A549 (cell line): ENCODE data around the gene LOC128125822.

Experiments used
- ATAC-seq, 2 experiments: fragments of 200-7000 bp in 1 of 2; fragments of >200 bp in 1 of 2; cut with Nextera tagmentation in 1 of 2; cut with Tn5 transposase in 1 of 2; 3 replicates each; pipeline versions ENCODE4 v1.8.0 to v1.9.1; 2018 to 2020; ENCODE audit warnings: mild to moderate bottlenecking in 1 of 2, moderate library complexity in 1 of 2
- CTCF ChIA-PET: fragments of 300-600 bp; sonication (Branson Sonifier 250); formaldehyde crosslinking; extraction: SDS; loops from one replicate; lab custom pipeline; 2021; ENCODE audit warnings: antibody characterized with exemption, inconsistent platforms; lab: Yijun Ruan, JAX
- POLR2A ChIA-PET: fragments of 350-600 bp; formaldehyde crosslinking; extraction: SDS; loops from one replicate; lab custom pipeline; 2021; ENCODE audit warnings: antibody characterized with exemption, inconsistent platforms; lab: Yijun Ruan, JAX
- DNase-seq, 2 experiments: peaks; one replicate each; pipeline versions ENCODE4 v3.0.0 to v3.0.0-alpha.2; 2011 to 2016; ENCODE audit warnings: low read depth in 1 of 2, low spot score in 1 of 2
- FAIRE-seq: peaks from 2 replicates; lab custom pipeline; 2011; peaks lifted over from hg19 to GRCh38; lab: Jason Lieb, UNC
- H3K27ac ChIP-seq, 2 experiments: fragments of >200 bp; sonication (Bioruptor Twin); formaldehyde crosslinking; 3 replicates each; pipeline ENCODE4 v1.5.1; 2016 to 2017
- H3K4me1 ChIP-seq: fragments of >200 bp; sonication (Bioruptor Twin); formaldehyde crosslinking; 3 replicates; pipeline ENCODE4 v1.6.1; 2016
- H3K4me2 ChIP-seq: fragments of >200 bp; sonication (Bioruptor Twin); formaldehyde crosslinking; 3 replicates; pipeline ENCODE4 v1.6.1; 2016
- H3K4me3 ChIP-seq: fragments of >200 bp; sonication (Bioruptor Twin); formaldehyde crosslinking; 3 replicates; pipeline ENCODE4 v1.5.1; 2016
- H3K9me3 ChIP-seq: fragments of >200 bp; sonication (Bioruptor Twin); formaldehyde crosslinking; 3 replicates; pipeline ENCODE4 v1.6.1; 2016
- FOSB ChIP-seq: fragments of 250-450 bp; sonication (Bioruptor Pico); IDR thresholded peaks from 2 replicates; pipeline ENCODE4 v1.5.0; 2020; ENCODE audit warnings: mild to moderate bottlenecking, moderate library complexity
- FOSL2 ChIP-seq, 2 experiments: fragments of 450-650 bp in 1 of 2; fragments of >200 bp in 1 of 2; sonication (Bioruptor Twin) in 1 of 2; formaldehyde crosslinking; IDR thresholded peaks; 2 replicates each; pipeline versions ENCODE4 v1.5.0 to v1.6.1; 2016 to 2020; ENCODE audit warnings: mild to moderate bottlenecking in 1 of 2, moderate library complexity in 1 of 2
- FOXS1 ChIP-seq: fragments of 250-450 bp; sonication (Bioruptor Pico); IDR thresholded peaks from 2 replicates; pipeline ENCODE4 v1.5.0; 2020; ENCODE audit warnings: mild to moderate bottlenecking, moderate library complexity
- HOXA7 ChIP-seq: fragments of 250-450 bp; sonication (Bioruptor Pico); IDR thresholded peaks from 2 replicates; pipeline ENCODE4 v1.5.0; 2020; ENCODE audit warnings: mild to moderate bottlenecking, moderate library complexity
- HOXB13 ChIP-seq: fragments of 250-450 bp; sonication (Bioruptor Pico); IDR thresholded peaks from 2 replicates; pipeline ENCODE4 v1.5.0; 2020; ENCODE audit warnings: low read depth, mild to moderate bottlenecking, moderate library complexity
- JUN ChIP-seq, 2 experiments: fragments of >200 bp; sonication (Bioruptor Twin); formaldehyde crosslinking; IDR thresholded peaks; 2 replicates in 1 of 2; 3 replicates in 1 of 2; pipeline ENCODE4 v1.6.1; 2016 to 2017
- NFE2L2 ChIP-seq: fragments of 150-350 bp; conservative IDR thresholded peaks from 2 replicates; pipeline ENCODE4 v1.6.1; 2014; ENCODE audit warnings: low read length
- POLR2A ChIP-seq: IDR thresholded peaks from 2 replicates; pipeline ENCODE4 v1.6.1; 2012; ENCODE audit warnings: mild to moderate bottlenecking, low read length
- RAD21 ChIP-seq, 2 experiments: fragments of >200 bp in 1 of 2; sonication (Bioruptor Twin) in 1 of 2; formaldehyde crosslinking in 1 of 2; IDR thresholded peaks in 1 of 2; conservative IDR thresholded peaks in 1 of 2; 2 replicates in 1 of 2; 3 replicates in 1 of 2; pipeline ENCODE4 v1.6.1; 2012 to 2018; ENCODE audit warnings: inconsistent platforms in 1 of 2
- WGBS: methylation state at CpG from one replicate; pipeline ENCODE4 v1.1.6; 2017; ENCODE audit errors: missing lambda C conversion rate; 5-methylcytosine and 5-hydroxymethylcytosine counted together
- TF ChIP-seq, protein P1 (sequence below): fragments of >200 bp; sonication (Bioruptor Twin); formaldehyde crosslinking; IDR thresholded peaks from 3 replicates; pipeline ENCODE4 v1.6.1; 2016
- TF ChIP-seq, protein P2 (sequence below): fragments of 150-350 bp; IDR thresholded peaks from 2 replicates; pipeline ENCODE4 v1.6.1; 2014; ENCODE audit warnings: low read depth, mild to moderate bottlenecking, low read length
- TF ChIP-seq, protein P3 (sequence below): fragments of 250-450 bp; sonication (Bioruptor Pico); IDR thresholded peaks from 2 replicates; pipeline ENCODE4 v1.5.0; 2021; ENCODE audit warnings: mild to moderate bottlenecking, moderate library complexity, borderline replicate concordance
- TF ChIP-seq, protein P4 (sequence below): fragments of 200-600 bp; sonication (generic); IDR thresholded peaks from 2 replicates; pipeline ENCODE4 v1.6.1; 2016; ENCODE audit warnings: antibody characterized with exemption, mild to moderate bottlenecking, moderate library complexity

Gene LOC128125822

DNA sequence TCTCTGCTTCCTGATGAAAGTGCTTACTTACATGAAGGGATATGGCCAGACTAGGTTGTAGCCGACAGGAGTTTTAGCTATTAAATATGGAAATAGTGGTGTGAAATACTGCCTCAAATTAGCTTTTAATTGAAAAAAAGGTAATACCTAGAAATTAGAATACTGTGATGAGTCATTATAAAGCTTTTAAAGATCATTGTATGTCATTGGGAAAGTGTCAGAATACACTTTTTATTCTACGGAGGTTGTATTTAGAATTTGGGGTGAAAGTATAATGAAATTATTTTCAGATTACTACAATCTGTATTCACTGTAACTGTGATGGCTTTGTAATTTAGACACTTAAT lies 2.2 kb downstream of the LOC128125822 start:
- H3K27ac ChIP-seq, result peak overlapping the region; percentile 97 to 100
- FAIRE-seq, result no peak
- H3K9me3 ChIP-seq, result no peaks in the 10 kb centered on the region
- peaks cover 45% of the 10 kb centered on the region for H3K4me1 ChIP-seq
- no peak for TF ChIP-seq HOXB13 (CRISPR knock-in tag)
- TF ChIP-seq, protein P1, sequence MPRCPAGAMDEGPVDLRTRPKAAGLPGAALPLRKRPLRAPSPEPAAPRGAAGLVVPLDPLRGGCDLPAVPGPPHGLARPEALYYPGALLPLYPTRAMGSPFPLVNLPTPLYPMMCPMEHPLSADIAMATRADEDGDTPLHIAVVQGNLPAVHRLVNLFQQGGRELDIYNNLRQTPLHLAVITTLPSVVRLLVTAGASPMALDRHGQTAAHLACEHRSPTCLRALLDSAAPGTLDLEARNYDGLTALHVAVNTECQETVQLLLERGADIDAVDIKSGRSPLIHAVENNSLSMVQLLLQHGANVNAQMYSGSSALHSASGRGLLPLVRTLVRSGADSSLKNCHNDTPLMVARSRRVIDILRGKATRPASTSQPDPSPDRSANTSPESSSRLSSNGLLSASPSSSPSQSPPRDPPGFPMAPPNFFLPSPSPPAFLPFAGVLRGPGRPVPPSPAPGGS, result no peak
- no peak for TF ChIP-seq FOXS1 (CRISPR knock-in tag)
- TF ChIP-seq, protein P2, sequence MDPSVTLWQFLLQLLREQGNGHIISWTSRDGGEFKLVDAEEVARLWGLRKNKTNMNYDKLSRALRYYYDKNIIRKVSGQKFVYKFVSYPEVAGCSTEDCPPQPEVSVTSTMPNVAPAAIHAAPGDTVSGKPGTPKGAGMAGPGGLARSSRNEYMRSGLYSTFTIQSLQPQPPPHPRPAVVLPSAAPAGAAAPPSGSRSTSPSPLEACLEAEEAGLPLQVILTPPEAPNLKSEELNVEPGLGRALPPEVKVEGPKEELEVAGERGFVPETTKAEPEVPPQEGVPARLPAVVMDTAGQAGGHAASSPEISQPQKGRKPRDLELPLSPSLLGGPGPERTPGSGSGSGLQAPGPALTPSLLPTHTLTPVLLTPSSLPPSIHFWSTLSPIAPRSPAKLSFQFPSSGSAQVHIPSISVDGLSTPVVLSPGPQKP, result no peak
- TF ChIP-seq RAD21 (conservative IDR thresholded peaks at IDR 0.05 in 1 of 2, IDR thresholded peaks at IDR 0.05 in 1 of 2), result no peak
- no peak for TF ChIP-seq POLR2A
- TF ChIP-seq, protein P3, sequence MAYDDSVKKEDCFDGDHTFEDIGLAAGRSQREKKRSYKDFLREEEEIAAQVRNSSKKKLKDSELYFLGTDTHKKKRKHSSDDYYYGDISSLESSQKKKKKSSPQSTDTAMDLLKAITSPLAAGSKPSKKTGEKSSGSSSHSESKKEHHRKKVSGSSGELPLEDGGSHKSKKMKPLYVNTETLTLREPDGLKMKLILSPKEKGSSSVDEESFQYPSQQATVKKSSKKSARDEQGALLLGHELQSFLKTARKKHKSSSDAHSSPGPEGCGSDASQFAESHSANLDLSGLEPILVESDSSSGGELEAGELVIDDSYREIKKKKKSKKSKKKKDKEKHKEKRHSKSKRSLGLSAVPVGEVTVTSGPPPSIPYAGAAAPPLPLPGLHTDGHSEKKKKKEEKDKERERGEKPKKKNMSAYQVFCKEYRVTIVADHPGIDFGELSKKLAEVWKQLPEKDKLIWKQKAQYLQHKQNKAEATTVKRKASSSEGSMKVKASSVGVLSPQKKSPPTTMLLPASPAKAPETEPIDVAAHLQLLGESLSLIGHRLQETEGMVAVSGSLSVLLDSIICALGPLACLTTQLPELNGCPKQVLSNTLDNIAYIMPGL (CRISPR knock-in tag), result peak; percentile 29; the same call in 1 of the 2 replicates
- peak; percentile 37; the same call in 1 of the 2 replicates for TF ChIP-seq FOSB (CRISPR knock-in tag)
- peak; percentile 18; the same call in 1 of the 2 replicates for TF ChIP-seq HOXA7 (CRISPR knock-in tag)
- TF ChIP-seq FOSL2 (IDR thresholded peaks at IDR 0.05), result no peak
- peak; percentile 70 for TF ChIP-seq FOSL2 (CRISPR knock-in tag; IDR thresholded peaks at IDR 0.05)
- TF ChIP-seq, protein P4, sequence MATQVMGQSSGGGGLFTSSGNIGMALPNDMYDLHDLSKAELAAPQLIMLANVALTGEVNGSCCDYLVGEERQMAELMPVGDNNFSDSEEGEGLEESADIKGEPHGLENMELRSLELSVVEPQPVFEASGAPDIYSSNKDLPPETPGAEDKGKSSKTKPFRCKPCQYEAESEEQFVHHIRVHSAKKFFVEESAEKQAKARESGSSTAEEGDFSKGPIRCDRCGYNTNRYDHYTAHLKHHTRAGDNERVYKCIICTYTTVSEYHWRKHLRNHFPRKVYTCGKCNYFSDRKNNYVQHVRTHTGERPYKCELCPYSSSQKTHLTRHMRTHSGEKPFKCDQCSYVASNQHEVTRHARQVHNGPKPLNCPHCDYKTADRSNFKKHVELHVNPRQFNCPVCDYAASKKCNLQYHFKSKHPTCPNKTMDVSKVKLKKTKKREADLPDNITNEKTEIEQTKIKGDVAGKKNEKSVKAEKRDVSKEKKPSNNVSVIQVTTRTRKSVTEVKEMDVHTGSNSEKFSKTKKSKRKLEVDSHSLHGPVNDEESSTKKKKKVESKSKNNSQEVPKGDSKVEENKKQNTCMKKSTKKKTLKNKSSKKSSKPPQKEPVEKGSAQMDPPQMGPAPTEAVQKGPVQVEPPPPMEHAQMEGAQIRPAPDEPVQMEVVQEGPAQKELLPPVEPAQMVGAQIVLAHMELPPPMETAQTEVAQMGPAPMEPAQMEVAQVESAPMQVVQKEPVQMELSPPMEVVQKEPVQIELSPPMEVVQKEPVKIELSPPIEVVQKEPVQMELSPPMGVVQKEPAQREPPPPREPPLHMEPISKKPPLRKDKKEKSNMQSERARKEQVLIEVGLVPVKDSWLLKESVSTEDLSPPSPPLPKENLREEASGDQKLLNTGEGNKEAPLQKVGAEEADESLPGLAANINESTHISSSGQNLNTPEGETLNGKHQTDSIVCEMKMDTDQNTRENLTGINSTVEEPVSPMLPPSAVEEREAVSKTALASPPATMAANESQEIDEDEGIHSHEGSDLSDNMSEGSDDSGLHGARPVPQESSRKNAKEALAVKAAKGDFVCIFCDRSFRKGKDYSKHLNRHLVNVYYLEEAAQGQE, result 0 out of 2 replicates have a peak, but pooled peaks have one; percentile 5
- TF ChIP-seq, all 56 proteins: peak for 5
- ChIA-PET CTCF (interaction anchor here (0.7 to 2.0 kb wide), 15 partner anchors 9 to 257 kb away, joined by 3 to 13 read pairs (median 4); no protein-coding TSS in a partner anchor), POLR2A (interaction anchor here (1.5 to 2.5 kb wide), 5 partner anchors 13 to 190 kb away, joined by 4 to 22 read pairs (median 9); no protein-coding TSS in a partner anchor)
- no peak for DNase-seq
- Histone ChIP-seq H3K4me2 (peak overlapping the region; percentile 78), H3K4me3 (peak overlapping the region; percentile 54)
- WGBS, result 3% methylated on average over 2 of the region's 2 CpGs
- no peak for ATAC-seq

DNA sequence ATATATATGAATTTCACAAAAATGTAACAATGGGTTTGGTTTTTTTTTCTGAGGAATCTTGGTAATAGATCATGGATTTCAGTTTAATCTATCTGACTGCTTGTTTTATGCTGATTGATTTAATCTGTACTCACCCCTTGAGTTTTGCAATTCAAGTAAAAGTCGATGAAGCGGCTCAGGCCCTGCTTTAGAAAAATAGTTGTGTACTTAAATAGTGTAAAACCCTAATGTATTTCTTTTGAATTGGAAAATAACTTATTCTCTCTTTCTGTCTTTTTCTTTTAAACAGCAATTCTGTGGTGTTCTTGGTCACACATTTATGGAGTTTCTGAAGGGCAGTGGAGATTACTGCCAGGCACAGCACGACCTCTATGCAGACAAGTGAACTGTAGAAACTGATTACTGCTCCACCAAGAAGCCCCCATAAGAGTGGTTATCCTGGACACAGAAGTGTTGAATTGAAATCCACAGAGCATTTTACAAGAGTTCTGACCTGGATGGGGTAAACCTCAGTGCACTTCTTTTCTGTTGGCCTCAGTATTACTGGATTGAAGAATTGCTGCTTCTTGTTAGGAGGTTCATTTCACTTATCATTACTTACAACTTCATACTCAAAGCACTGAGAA lies 4.0 kb downstream of the LOC128125822 start:
- ChIA-PET CTCF (interaction anchor here (1.5 to 1.7 kb wide), 2 partner anchors 22 to 224 kb away, joined by 4 to 8 read pairs; no protein-coding TSS in a partner anchor), POLR2A (interaction anchor here (1.6 kb wide), 1 partner anchor 134 kb away, joined by 8 read pairs; no protein-coding TSS in a partner anchor)

More for the DNA sequence above, 4.0 kb downstream of the LOC128125822 start:
- no peak for FAIRE-seq
- Histone ChIP-seq H3K27ac (peak overlapping the region in 1 of 2 experiments; percentile 73; a peak in 4 of 6 replicates), H3K4me3 (peak overlapping the region; percentile 54), H3K9me3 (no peaks in the 10 kb centered on the region), H3K4me2 (peak overlapping the region; percentile 78), H3K4me1 (peaks cover 45% of the 10 kb centered on the region)
- DNase-seq, result no peak
- ATAC-seq, result no peak
- TF ChIP-seq JUN (IDR thresholded peaks at IDR 0.05) (peak in 1 of 2 experiments; percentile 51; a peak in 2 of 5 replicates), NFE2L2 (no peak)
- 33% methylated on average over 3 of the region's 3 CpGs for WGBS
